ENCODE results near the gene ATRIP.

Gene ATRIP

GRCh38 chr3:48425281-48425812 is 21.2 kb upstream of the ATRIP start:
- no peak for DNase-seq

DNA sequence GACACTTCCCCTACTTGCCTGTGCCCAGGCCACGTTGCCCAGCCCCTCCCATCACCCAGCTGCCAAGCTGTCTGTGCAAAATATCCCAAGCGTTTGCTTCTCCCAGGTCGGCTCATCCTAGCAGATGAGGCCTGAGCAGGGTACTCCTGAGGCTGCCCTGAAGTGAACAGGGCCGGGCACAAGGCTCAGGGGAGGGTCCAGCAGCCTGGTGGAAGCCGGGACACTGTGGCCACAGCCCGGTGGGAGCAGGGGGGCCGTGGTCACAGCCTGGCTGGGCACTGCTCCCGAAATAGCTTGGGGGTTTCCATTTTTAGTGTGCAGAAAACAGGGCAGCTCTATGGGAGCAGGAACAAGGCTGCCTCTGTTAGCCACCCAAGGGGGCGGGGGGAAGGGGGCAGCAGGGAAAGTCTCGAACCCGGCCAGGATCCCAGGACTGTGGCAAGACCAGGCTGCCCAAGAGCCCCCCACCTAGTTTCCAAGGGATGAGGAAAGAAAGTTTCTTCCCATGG is 20.1 kb upstream of the ATRIP start:
- no peak for DNase-seq

DNA sequence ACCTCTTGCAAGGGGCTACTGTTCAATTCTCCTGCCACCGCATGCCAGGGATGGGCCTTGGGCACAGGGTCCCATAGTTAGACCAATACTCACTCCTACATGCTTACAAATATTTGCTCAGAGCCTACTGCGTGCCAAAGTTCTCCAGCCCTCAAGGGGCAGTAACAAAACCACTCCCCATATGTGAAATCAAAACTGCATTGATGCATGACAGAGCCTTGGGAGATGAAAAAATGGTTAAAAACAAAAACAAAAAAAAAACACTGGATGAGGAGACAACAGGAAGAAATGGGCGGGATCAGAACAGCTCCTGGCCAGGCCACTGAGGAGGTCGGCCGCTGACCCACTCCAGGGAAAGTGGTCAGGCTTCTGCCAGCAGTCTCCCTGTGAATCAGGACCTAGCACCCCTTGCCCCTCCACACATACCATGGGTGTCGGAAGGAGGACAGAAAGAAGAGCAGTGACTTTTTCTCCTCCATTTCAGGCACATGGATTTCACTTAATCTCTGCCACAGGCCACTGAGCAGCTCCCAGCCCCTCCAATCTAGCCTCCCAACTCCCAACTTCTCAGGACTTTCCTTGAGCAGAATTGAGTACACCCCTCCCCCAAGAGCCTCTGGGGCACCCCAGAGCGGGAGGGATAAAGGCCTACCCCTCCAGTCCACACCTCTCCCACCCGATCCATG is 19.4 kb upstream of the ATRIP start:
- DNase-seq = no peak

DNA sequence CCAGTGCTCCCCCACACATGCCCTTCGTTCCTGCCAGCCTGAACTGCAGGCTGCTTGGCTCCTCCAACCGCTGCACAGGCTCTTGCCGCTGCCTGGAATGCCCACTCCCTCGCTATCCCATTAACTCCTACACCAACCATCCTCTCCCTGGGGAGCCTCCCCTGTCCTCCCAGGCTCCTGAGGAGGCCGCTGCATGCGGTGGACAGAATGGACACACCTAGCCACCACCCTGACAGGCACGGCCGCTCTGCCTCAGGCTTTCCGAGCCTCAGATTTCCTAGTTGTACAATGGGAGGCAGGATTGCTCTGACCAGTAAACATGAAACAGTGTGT is 18.9 kb upstream of the ATRIP start:
- no peak for DNase-seq

DNA sequence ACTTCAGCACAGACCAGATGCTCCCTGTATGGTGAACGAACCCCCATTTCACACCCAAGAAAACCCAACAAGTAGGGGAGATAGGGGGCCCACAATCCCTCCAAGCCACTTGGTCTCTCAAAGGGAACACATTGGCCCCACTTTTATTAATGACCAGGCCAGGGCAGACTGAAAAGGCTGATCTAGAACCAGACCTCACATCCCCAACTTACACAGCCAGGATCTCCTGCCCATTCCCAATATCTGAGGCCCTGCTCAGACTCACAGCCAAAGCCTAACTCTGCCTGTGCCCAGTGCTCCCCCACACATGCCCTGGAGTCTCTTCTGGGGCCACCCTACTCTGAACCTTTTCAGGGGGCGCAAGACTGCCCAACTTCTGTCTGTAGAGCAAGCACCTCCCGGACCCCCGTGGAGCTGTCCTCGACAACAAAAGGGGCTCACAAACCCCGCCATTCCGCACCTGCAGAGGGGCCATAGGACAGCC is 18.4 kb upstream of the ATRIP start:
- DNase-seq = no peak

DNA sequence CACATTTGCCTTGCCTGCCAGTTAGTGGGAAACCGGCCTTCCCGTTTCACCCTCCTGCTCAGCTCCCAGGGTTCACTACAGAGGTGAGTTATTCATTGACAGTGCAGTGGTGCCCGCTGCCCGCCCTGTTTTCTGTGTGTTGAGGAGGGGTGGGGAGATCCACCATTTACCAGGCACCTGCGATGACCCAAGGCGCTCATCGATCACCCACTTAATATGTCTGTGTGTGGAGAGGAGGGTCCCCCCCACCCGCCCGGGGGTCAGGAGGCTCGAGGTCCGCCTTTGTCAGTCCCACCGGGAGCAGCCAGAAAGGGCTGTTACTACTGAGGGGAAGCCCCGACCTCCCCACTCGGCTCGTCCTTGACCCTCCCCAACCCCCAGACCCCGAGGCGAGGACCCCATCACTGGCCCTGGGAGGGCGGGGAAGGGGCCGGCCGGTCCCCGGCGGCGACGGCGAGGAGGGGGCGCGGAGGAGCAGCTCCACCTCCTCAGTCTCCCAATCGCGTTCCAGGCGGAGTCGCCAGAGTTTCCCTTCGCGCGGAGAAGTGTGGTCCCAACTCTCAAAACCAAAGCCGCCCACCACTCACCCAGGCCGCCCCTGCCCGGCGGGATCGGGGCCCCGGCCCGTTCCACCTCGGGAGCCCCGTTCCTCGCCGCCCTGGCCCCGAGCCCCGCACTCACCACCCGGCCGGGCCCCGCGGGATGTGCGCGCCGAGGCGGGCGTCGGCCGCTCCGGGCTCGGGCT is 17.8 kb upstream of the ATRIP start:
- DNase-seq = no peak

- DNase-seq = peak; percentile 56
Measured at GRCh38 chr3:48429317-48429959, 17.1 kb upstream of the ATRIP start.

GRCh38 chr3:48429960-48430707 is 16.4 kb upstream of the ATRIP start, which contains the start of gene PLXNB1:
Gene PLXNB1 (minus strand): TSS chr3:48430086. CDS start chr3:48424611, 5,475 bp downstream.
- DNase-seq = peak; percentile 23

DNA sequence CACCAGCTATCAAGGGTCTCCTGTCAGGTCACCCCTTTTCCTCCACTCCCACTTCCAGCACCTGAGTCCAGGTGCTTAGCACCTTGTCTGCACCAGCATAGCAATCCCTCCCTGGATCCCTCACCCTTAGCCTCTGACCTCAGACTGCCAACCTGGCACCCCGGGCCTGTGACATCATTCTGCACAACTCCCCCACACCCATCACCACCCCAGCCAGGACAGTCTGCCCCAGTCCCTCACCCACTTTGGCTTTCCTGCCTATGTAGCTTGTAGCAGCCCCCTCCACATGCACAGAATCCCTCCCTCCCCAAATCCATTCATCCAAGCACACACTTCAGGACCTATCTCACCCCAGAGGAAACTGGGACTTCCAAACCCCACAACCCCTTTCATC is 15.8 kb upstream of the ATRIP start:
- no peak for DNase-seq

DNA sequence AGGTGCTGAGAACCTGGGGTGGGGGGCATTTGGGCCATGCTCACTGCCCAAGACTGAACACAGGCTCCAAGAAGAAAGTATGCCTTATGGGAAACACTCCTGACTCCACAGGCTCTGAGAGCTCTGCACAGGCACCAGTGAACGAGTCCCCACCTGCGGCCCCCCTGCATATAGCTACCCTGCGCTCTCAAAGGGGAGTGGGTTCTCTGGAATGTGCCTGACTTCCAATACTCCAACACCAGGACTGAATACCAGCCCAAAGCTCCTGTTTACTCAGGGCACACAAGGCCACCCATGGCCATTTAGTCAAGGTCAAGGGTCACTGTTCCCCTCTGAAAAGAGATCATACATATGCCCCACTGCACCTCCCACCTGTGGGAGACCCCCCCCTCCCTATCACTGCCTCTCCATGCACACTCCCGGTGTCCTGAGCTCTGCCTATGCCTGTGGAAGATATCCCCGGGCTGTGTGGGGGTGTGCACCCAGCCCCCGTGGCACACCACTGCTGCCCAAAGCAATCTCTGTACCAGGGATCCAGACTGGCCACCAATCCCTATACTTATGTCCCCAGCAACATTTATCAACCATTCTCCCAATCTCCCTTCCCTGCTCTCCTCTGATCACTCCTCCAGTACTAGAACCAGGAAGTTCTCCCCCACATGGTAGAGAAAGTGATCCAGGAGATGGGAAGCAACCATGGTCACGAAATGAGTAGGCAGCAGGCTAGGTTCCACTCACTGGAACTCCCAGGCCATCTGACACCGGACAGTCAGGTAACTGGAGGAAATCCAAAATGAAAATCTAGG is 15.1 kb upstream of the ATRIP start:
- DNase-seq = no peak

DNA sequence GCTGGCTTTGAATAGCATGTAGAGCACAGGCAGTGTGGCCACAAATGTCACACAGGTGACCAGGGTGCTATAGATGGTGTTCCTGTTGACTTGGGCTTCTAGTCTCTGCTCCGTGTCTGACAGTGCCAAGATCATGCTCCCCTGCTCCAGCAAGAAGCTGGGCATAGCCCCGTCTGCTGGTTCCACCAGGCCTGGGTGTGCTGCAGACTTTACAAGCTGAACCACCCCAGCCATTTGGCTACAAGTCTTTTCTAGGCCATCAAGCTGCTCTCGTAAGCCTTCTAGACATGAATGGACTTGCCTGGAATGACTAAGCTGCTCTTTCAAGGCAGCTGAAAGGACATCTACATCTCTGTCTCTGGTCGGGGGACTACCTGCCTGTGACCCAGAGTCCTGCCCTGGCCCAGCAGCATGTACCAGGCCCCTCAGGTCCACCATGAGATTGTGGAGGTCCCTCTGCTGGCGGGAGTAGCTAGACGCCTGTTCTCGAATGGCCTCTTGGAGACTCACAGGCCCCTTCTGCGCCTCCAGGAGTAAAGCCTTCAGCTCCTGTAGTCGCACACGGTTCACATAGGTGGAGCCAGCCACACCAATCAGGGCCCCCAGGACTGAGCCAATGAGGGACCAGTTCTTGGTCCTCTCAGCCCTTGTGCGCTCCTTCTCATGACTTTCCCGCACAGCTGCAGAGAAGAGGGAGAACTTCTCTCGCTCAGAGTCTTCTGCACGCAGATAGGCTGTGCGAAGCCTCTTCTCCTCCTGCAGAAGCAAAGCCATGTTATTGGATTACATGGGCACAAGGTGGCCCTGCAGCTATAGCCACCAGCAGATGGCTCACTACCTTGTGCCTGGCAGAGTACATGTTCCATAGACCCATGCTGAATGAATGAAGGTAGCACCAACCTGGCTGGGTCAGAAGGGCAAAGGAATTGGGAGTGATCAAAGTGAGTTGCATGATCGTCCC is 13.8 kb upstream of the ATRIP start:
- DNase-seq = no peak

DNA sequence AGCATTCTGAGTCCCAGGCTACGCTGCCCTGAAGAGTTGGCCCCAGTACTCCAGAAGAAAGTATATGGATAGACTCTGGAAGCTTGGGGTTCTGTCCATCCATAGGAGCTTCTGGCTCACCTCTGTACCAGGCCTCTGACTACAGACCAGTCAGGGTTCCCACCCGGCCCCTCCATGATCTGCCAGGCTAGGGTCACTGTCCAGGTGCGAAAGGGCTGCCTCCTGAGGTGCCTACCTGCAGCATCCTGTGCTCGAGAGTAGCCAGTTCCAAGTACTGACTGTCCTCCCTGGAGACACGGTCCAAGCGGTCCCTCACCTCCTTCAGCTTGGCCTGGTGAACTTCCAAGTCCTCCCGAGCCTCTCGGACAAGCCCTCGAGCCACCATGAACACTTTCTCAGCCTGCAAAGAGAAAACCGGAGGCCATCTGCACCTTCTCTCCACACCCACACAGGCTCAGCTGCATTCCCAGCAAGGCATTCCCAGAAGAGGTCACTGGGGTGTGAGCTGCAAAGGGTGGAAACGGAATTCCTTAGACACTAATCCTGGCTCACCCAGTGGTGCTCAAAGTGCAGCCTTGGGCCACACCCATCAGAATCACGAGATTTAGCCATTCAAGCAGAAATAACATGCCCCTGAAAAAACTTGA is 12.9 kb upstream of the ATRIP start:
- no peak for DNase-seq

DNA sequence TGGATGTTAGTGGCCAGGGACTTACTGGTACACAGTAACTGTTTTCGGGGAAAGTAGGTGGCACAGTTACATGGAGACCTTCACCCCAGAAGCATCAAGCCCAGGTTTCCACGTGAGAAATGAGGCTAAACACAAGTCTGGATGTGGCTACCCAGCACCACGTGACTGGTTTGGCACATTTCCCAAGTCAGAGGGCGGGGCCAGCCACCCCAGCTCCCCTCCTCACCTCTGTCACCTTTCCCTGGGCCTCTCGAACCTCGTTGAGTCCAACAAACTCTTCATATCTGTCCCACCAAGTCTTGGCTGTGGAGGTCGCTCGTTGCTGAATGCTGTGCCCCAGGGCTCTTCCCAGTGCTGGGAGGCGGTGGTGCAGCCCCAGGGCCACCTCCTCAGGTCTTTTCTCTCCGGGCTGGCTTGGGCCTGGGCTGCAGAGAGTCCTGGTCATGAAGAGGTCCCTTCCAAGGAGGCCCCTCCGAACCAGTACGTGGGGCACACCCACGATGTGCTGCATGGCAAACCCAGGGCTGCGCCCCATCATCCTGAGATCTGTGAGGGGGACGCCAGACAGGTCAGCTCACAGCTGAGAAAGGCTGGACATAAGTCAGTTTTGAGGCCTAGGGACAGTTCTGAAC is 11.8 kb upstream of the ATRIP start:
- no peak for DNase-seq

DNA sequence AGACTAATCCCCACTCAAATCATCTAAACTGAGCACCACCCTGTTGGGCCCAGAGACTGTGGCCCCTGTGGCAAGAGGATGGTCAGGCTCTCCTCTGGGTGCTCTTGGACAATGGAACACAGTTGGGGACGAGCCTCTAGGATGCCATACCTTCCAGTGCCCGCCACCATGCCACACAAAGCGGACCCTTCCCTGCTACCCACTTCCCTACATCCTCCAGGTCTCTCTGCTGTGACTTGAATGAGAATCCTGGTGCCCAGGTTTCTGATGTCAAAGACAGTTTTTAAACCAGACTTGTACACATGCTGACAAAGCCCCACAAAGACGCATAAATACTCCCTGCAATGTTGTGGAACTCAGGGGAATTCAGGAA is 11.3 kb upstream of the ATRIP start:
- DNase-seq = no peak

GRCh38 chr3:48435774-48436476 is 10.6 kb upstream of the ATRIP start:
- peak; percentile 19 for DNase-seq

DNA sequence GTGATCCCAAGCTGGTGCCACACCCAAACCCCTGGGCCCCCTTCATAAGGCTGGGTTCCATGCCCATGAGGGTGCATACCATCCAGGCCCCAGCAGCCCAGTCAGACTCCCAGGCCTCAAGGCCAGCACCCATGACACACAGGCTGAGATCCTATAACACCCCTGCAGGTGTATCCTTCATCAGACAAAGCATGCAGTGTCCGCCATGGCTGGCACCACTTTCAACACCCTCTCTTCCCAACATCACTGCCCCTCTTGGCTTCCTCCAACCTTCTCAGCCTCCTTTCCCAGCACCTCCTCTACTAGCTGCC is 10.1 kb upstream of the ATRIP start:
- no peak for DNase-seq

- DNase-seq = no peak
Measured at GRCh38 chr3:48436855-48437254, 9.7 kb upstream of the ATRIP start.

DNA sequence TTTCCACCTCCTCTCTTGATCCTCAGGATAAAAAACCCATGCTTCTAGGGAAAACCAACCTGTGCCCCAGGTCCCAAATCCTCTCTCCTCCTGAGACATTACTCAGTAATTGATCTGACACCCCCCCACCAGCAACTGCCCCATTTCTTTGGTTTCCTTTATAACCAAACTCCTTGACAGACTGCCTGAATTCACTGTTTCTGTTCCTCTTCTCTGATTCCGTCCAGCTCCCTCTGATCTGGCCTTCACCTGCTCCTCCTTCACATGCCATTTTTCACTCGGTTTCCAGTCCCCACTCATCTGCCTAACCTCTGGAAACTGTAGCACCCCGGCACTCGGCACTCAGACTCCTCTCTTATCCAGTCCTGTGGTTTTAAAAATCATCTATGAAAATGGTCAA is 8.7 kb upstream of the ATRIP start:
- DNase-seq = no peak
